Fibroblast of lung (primary cell): ENCODE measurements around the gene TNS1. TPM values are rescaled to one million over a fixed set of nuclear protein-coding genes. Genes with fewer than 3 reads are reported as not detected.

Source experiments
- DNase-seq, 2 donors: peaks; one replicate each; pipeline versions ENCODE4 v3.0.0 to v3.0.0-alpha.2; 2010; ENCODE audit warnings: low read depth in 2 of 2
- H2AFZ ChIP-seq: 2 replicates; pipeline ENCODE4 v1.5.1; 2012; ENCODE audit warnings: low read length, control low read depth, inconsistent platforms
- H3K27ac ChIP-seq: 2 replicates; pipeline ENCODE4 v1.5.1; 2011; ENCODE audit warnings: low read length, control low read depth; ENCODE audit not compliant: insufficient read depth
- H3K27me3 ChIP-seq: 2 replicates; pipeline ENCODE4 v1.5.1; 2011; ENCODE audit warnings: mild to moderate bottlenecking, low read length; ENCODE audit not compliant: control insufficient read depth, insufficient read depth
- H3K36me3 ChIP-seq: 2 replicates; pipeline ENCODE4 v1.5.1; 2011; ENCODE audit warnings: low read length; ENCODE audit not compliant: control insufficient read depth, insufficient read depth
- H3K4me1 ChIP-seq: 2 replicates; pipeline ENCODE4 v1.5.1; 2011; ENCODE audit warnings: low read length; ENCODE audit not compliant: control insufficient read depth, insufficient read depth; ENCODE audit errors: extremely low read depth
- H3K4me2 ChIP-seq: 2 replicates; pipeline ENCODE4 v1.5.1; 2011; ENCODE audit warnings: low read length, control low read depth; ENCODE audit not compliant: insufficient read depth; ENCODE audit errors: extremely low read depth
- H3K4me3 ChIP-seq, 4 experiments: fragments of 200-600 bp in 1 of 4; sonication (generic) in 1 of 4; replicated peaks in 1 of 4; 2 replicates each; pipeline ENCODE4 v1.5.1; 2011 to 2016; ENCODE audit warnings: low read length in 4 of 4, low read depth in 3 of 4, mild to moderate bottlenecking in 3 of 4, control low read depth in 2 of 4, inconsistent platforms in 1 of 4, mixed read lengths in 1 of 4; ENCODE audit not compliant: insufficient read depth in 1 of 4; ENCODE audit errors: control extremely low read depth in 1 of 4
- H3K79me2 ChIP-seq: 2 replicates; pipeline ENCODE4 v1.5.1; 2012; ENCODE audit warnings: mild to moderate bottlenecking, low read length, inconsistent platforms; ENCODE audit not compliant: control insufficient read depth, insufficient read depth
- H3K9ac ChIP-seq: 2 replicates; pipeline ENCODE4 v1.5.1; 2011; ENCODE audit warnings: mild to moderate bottlenecking, low read length, control low read depth; ENCODE audit not compliant: insufficient read depth
- H3K9me3 ChIP-seq: 2 replicates; pipeline ENCODE4 v1.5.1; 2012; ENCODE audit warnings: low read depth, low read length; ENCODE audit not compliant: control insufficient read depth, insufficient read depth
- H4K20me1 ChIP-seq: 2 replicates; pipeline ENCODE4 v1.5.1; 2011; ENCODE audit warnings: low read length; ENCODE audit not compliant: control insufficient read depth, insufficient read depth; ENCODE audit errors: extremely low read depth
- EZH2 ChIP-seq: IDR thresholded peaks from 2 replicates; pipeline ENCODE4 v1.5.1; 2012; ENCODE audit warnings: low read length, control low read depth, mild to moderate bottlenecking; ENCODE audit errors: missing control alignments
- polyA plus RNA-seq, 2 donors: library from polyadenylated mRNA; depleted of rRNA in 1 of 2; stranded (reverse) in 1 of 2; unstranded in 1 of 2; fragments of >200 nt; gene quantifications; 2 replicates each; pipeline ENCODE4 v1.2.1, GENCODE V29; 2011 to 2012; ENCODE audit warnings: missing spikeins in 1 of 2
- total RNA-seq: library from RNA; depleted of rRNA; stranded (reverse); fragments of >200 nt; gene quantifications from 2 replicates; pipeline ENCODE4 v1.2.1, GENCODE V29; 2014
- TF ChIP-seq, protein P1 (sequence below), 2 donors: IDR thresholded peaks in 1 of 2; conservative IDR thresholded peaks in 1 of 2; 1 replicate in 1 of 2; 2 replicates in 1 of 2; pipeline ENCODE4 v1.5.1; 2011 to 2012; ENCODE audit warnings: low read length in 2 of 2, control low read depth in 1 of 2, inconsistent platforms in 1 of 2, low read depth in 1 of 2, mild to moderate bottlenecking in 1 of 2

Gene TNS1
- total and polyA plus RNA-seq, 2 donors (not counting 1 experiment from before 2014, with no cell fraction given), result 44.4 to 47.1 TPM

DNA sequence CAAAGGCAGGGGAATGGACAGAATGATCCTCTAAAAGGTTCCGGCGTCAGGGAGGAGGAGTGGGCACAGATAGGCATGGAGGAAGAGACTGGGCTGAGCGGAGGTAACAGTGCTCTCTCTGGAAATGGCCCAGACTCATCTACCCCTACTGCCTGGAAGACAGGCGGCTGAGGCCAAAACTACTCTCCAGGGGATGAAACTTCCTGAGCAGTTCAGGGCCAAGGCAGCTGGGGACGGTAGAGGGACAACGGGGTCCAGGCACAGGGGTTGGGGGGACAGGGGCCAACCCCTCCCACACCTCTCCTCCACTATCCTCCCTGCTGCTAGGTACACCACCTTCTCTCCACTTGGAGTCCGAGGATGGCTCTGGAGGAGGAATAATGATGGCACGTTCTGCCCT lies 94.3 kb downstream of the TNS1 start:
- TF ChIP-seq, protein P1, sequence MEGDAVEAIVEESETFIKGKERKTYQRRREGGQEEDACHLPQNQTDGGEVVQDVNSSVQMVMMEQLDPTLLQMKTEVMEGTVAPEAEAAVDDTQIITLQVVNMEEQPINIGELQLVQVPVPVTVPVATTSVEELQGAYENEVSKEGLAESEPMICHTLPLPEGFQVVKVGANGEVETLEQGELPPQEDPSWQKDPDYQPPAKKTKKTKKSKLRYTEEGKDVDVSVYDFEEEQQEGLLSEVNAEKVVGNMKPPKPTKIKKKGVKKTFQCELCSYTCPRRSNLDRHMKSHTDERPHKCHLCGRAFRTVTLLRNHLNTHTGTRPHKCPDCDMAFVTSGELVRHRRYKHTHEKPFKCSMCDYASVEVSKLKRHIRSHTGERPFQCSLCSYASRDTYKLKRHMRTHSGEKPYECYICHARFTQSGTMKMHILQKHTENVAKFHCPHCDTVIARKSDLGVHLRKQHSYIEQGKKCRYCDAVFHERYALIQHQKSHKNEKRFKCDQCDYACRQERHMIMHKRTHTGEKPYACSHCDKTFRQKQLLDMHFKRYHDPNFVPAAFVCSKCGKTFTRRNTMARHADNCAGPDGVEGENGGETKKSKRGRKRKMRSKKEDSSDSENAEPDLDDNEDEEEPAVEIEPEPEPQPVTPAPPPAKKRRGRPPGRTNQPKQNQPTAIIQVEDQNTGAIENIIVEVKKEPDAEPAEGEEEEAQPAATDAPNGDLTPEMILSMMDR (conservative IDR thresholded peaks at IDR 0.05 in 1 of 2, IDR thresholded peaks at IDR 0.05 in 1 of 2; ENCODE audit: low read depth in 1 of 2, low read length in 2 of 2), result no peak
- no peak for TF ChIP-seq EZH2
- H3K79me2 ChIP-seq, result no peaks in the 10 kb centered on the region
- H2AFZ ChIP-seq, result no peak overlapping the region
- no peak overlapping the region for H3K4me2 ChIP-seq
- peaks cover 43% of the 10 kb centered on the region for H3K4me1 ChIP-seq
- no peak overlapping the region for H3K27ac ChIP-seq
- H3K27me3 ChIP-seq, result no peaks in the 10 kb centered on the region
- H3K36me3 ChIP-seq, result peaks cover 1% of the 10 kb centered on the region
- H3K9me3 ChIP-seq, result no peaks in the 10 kb centered on the region
- H3K9ac ChIP-seq, result no peak overlapping the region
- no peak overlapping the region for H3K4me3 ChIP-seq
- H4K20me1 ChIP-seq, result no peaks in the 10 kb centered on the region
- no peak for DNase-seq

DNA sequence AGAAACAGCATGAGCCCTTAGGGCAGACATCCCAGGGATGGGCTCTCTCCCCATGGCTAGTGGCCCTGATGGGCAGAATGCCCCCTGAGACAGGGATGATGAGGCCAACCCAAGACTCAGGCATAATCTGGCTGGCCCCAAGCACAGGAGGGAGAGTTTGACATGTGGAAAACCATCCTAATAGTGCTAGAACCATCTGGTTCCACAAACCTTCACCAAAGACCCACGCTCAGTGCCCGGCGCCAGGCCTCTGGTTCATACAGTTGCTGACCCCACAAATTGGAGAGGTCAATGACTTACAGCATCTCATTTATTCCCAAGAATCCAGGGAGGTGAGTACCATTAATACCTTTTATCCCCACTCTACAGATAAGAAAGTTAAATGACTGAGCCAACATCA lies 95.5 kb downstream of the TNS1 start:
- no peak for TF ChIP-seq EZH2
- TF ChIP-seq, protein P1 (conservative IDR thresholded peaks at IDR 0.05 in 1 of 2, IDR thresholded peaks at IDR 0.05 in 1 of 2; ENCODE audit: low read depth in 1 of 2, low read length in 2 of 2), result no peak
- H3K4me1 ChIP-seq, result peaks cover 45% of the 10 kb centered on the region
- no peaks in the 10 kb centered on the region for H4K20me1 ChIP-seq
- H3K79me2 ChIP-seq, result no peaks in the 10 kb centered on the region
- no peak overlapping the region for H2AFZ ChIP-seq
- H3K9ac ChIP-seq, result no peak overlapping the region
- no peak overlapping the region for H3K4me3 ChIP-seq
- no peak overlapping the region for H3K4me2 ChIP-seq
- no peak for DNase-seq
- H3K27me3 ChIP-seq, result no peaks in the 10 kb centered on the region
- no peaks in the 10 kb centered on the region for H3K9me3 ChIP-seq
- H3K36me3 ChIP-seq, result peaks cover 1% of the 10 kb centered on the region
- H3K27ac ChIP-seq, result no peak overlapping the region

DNA sequence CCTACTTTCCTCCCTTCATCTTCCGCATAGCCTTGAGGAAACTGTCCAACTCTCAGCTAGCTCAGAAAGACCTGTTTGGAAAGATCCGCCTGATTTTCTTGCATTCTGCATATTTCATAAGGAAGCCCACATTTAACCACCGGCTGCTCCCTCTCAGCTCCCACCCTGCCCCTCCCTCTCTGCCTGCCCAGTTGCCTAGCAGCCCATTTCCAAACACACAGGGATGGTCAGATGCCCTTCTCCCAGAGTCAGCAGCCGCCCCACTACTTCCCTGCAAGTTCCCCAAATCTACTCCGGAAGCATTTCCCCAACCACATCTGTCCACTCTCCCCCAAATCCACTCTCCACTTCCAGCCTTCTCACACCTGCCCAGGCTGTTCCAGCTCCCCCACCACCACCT lies 96.0 kb downstream of the TNS1 start:
- peaks cover 44% of the 10 kb centered on the region for H3K4me1 ChIP-seq
- peak in 1 of 2 donors; percentile 44 for DNase-seq

More for the DNA sequence above, 96.0 kb downstream of the TNS1 start:
- no peaks in the 10 kb centered on the region for H4K20me1 ChIP-seq
- TF ChIP-seq EZH2, result no peak
- TF ChIP-seq, protein P1 (conservative IDR thresholded peaks at IDR 0.05 in 1 of 2, IDR thresholded peaks at IDR 0.05 in 1 of 2; ENCODE audit: low read depth in 1 of 2, low read length in 2 of 2), result no peak
- H3K4me2 ChIP-seq, result no peak overlapping the region
- H3K27ac ChIP-seq, result no peak overlapping the region
- no peak overlapping the region for H3K4me3 ChIP-seq
- H3K27me3 ChIP-seq, result no peaks in the 10 kb centered on the region
- H3K9me3 ChIP-seq, result no peaks in the 10 kb centered on the region
- H3K9ac ChIP-seq, result no peak overlapping the region
- H2AFZ ChIP-seq, result no peak overlapping the region
- H3K79me2 ChIP-seq, result no peaks in the 10 kb centered on the region
- H3K36me3 ChIP-seq, result peaks cover 1% of the 10 kb centered on the region
